GM21447 (cell line): ENCODE results near the gene HNRNPL.
"Not testable (repeated sequence)": the region's sequence is repeated elsewhere in the genome, so short reads cannot be mapped to it uniquely, and the experiment has no call there.

Experiments
- ATAC-seq: cut with Tn5 transposase; IDR thresholded peaks from one replicate; pipeline ENCODE4 v1.9.1; 2021; ENCODE audit not compliant: unreplicated experiment

Gene HNRNPL

GRCh38 chr19:38805180-38805579 is 44.6 kb downstream of the HNRNPL start:
- ATAC-seq = no peak

GRCh38 chr19:38803543-38803942 is 46.2 kb downstream of the HNRNPL start:
- no peak for ATAC-seq

GRCh38 chr19:38801359-38802095 is 48.3 kb downstream of the HNRNPL start:
- no peak for ATAC-seq

- ATAC-seq = no peak
Measured at GRCh38 chr19:38800577-38801347, 49.0 kb downstream of the HNRNPL start.

- ATAC-seq = no peak
Measured at GRCh38 chr19:38799104-38799503, 50.7 kb downstream of the HNRNPL start.

- ATAC-seq = not testable (repeated sequence)
Measured at GRCh38 chr19:38797781-38798180, 52.0 kb downstream of the HNRNPL start.

- no peak for ATAC-seq
Measured at GRCh38 chr19:38796154-38796553, 53.6 kb downstream of the HNRNPL start.

- no peak for ATAC-seq
Measured at GRCh38 chr19:38795549-38795948, 54.2 kb downstream of the HNRNPL start.

GRCh38 chr19:38793671-38794070 is 56.1 kb downstream of the HNRNPL start:
- ATAC-seq = no peak

GRCh38 chr19:38793177-38793576 is 56.6 kb downstream of the HNRNPL start:
- ATAC-seq = no peak

- ATAC-seq = no peak
Measured at GRCh38 chr19:38792250-38793111, 57.3 kb downstream of the HNRNPL start.

- ATAC-seq = not testable (repeated sequence)
Measured at GRCh38 chr19:38791451-38792064, 58.2 kb downstream of the HNRNPL start.

- ATAC-seq = not testable (repeated sequence)
Measured at GRCh38 chr19:38790507-38791403, 59.0 kb downstream of the HNRNPL start.

- ATAC-seq = no peak
Measured at GRCh38 chr19:38788478-38789243, 61.1 kb downstream of the HNRNPL start, which contains the start of gene LGALS7B. TSS of gene LGALS7B (plus strand) at chr19:38789200. CDS start at chr19:38789227, 27 bp downstream.

GRCh38 chr19:38786572-38787265 is 63.1 kb downstream of the HNRNPL start:
- ATAC-seq = no peak
